Stromal cell of bone marrow (primary cell): ENCODE data around the gene FXYD6.

Experiments used
- DNase-seq: peaks from one replicate; pipeline ENCODE4 v3.0.0-alpha.2; 2012; ENCODE audit warnings: low read depth

The FXYD6 gene

GRCh38 chr11:117885777-117886176, 9.3 kb upstream of the FXYD6 start:
- DNase-seq = no peak

GRCh38 chr11:117884994-117885393, 8.5 kb upstream of the FXYD6 start:
- peak; percentile 14 for DNase-seq

DNA sequence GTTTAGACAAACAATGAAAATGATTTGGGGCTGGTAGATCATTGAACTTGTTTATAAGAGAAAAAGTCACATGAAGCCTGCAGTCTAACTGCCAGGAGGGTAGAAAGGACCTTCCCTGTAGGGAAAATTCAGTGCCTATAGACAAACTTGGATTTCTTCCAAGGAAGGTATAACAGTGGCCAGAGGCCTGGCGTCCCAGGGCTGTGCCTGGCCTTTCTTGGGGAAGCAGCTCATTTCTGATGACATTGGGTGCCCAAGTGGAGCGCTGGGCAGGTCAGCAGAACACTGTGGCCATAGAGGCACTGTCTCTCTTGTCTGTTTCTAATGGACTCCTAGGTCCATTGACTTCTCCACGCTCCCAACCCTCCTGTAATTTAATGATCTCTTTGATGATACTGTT, 6.6 kb upstream of the FXYD6 start:
- no peak for DNase-seq

GRCh38 chr11:117882311-117882905, 6.0 kb upstream of the FXYD6 start:
- DNase-seq = no peak

DNA sequence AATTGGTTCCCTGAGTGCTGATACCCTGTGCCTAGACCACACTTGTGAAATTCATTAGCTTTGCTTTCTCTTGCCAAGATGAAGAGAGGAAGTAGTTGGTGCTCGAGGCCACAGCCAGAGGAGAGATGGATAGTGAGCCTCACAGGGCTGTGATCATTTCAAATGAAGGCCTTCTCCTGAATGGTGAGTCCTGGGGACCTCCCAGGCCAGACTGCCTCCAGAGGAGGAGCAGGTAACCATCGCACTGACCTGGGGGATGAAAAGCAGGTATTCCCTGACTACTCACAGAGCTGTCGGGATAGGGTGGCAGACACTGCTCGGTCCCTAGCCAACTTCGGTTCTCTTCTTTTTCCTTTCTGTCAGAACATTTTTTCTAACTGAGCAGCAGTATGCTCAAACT, 4.8 kb upstream of the FXYD6 start:
- no peak for DNase-seq

DNA sequence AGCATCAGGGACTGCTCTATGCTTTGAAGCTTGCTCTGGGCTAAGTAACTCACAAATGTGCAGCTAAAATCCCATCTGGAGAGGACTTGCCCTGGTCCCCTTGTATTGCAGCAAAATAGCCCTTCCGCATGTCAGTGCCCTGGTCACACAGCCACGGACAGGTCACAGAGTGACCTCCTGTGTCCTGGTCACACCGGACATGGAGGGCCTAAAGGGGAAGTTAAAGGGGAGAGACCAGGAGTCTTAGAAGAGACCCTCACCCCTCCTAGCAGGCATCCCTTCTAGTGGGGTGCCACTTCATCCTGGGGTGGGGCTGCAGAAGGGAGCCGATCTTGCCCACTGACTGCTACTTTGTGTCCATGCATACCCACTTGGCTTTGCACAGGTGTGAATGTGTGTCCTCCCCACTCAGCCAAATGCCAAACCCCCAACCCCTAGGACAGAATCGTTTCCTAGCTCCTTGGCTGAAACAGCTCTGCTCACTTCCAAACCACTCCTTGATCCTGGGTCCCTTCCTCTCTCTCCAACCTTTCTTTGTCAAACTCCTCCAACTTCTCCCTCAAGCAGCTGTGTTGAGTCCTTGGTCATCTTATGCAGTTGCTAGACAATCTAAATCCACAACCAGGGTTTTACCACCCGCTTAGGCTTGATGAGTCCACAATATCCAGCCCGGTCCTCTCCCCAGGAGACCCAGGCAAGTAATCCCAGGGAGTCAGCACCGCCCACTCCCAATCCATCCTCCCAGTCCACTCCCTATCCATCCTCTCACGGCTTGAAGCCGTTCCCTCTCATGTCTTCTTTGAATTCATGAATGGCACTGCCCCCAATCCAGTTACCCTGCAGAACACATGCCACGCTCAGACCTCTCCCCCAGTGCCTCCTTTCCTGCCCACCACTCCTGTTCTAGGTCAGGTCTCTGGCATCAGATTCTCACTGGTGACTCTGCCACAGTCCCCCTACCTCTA, 3.3 kb upstream of the FXYD6 start:
- no peak for DNase-seq

DNA sequence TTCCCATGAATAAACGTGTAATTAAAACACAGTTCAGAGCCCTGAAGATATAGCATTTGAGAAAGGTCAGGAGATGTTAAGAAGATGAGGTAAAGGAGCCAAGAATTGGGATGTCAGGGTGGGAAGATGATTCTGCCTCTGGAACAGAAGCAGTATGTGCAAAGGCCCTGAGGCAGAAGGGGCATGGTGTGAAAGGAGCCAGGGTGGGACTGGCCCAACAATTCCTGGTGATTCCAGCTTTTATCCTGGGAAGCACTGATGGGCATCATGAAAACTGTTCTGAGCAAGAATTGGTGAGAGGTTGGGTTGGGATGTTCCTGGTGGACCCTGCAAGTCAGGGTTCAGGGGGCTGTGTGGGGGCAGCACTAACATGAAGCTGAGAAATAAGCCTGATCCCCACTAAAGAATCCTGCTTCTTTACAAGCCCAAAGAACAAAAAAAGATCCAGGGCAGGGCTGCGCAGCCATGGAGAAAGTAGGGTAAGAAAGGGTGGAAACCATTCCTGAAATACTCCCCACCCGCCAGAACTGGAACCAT, 2.5 kb upstream of the FXYD6 start:
- no peak for DNase-seq

DNA sequence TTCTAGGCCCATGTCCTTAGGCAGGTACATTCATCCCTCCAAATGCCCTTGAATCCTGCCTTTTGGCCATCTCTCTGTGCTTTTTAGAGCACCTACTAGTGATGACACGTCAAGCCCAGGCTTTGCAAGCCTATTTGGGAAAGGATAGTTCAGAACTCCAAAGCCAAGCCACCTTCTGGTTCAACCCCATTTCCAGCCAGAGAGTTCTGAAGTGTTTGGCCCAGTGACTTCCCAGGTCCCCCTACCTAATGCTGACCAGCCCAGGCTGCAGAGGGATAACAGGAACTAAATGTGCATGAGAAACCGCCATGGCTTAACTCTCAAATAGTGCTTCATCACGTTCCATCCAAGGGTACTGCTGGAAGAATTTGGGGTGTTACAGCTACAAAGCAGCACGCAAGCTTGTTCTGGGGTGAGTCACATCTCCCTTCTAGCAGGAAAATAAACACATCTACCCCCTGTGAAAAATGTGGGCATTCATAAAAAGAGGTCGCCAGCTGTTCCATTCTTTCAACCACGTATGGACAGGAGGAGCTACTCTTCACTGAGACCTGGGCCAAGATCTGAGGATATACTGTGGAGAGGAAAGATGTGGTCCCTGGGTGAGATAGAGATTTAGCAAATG, 2.0 kb upstream of the FXYD6 start:
- no peak for DNase-seq

- no peak for DNase-seq
These were observed 794 bp upstream of the FXYD6 start for GRCh38 chr11:117877120-117877784.

DNA sequence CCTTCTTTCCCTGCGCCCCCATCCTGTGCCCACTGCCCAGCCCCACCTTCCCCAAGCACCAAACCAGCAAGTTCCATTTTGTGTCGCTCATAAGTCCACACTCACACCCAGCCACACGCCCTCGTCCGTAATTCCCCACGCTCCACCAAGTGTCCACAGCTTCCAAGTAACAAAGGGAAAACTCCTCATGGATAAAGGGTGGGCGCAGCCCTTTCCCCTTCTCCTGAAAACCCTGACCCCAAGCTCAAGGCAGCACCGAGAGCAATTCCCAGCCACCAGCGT, 458 bp downstream of the FXYD6 start:
- no peak for DNase-seq

GRCh38 chr11:117875382-117876058, 938 bp downstream of the FXYD6 start:
- DNase-seq = no peak

DNA sequence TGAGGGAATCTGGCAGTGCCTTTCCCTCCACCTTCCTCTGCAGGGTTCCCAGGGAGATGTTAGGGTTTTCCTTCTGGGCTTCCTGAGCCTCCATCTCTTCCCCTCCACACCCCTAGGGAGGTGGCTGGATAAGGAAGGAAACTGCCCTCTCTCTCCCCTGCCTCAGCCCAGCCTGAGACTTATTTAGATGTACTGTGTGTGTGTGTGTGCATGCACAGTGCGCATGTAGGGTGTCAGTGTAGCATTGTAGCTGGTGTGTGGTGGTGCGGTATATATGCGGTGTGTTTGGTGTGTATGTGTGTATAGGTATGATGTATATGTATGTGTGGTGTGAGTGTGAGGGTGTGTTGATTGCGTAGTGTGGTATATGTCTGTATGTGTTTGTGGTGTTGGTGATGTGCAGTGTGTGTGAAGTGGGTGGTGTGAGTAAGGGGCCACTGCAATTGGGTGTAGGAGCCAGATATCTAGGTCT, 1.5 kb downstream of the FXYD6 start:
- no peak for DNase-seq

DNA sequence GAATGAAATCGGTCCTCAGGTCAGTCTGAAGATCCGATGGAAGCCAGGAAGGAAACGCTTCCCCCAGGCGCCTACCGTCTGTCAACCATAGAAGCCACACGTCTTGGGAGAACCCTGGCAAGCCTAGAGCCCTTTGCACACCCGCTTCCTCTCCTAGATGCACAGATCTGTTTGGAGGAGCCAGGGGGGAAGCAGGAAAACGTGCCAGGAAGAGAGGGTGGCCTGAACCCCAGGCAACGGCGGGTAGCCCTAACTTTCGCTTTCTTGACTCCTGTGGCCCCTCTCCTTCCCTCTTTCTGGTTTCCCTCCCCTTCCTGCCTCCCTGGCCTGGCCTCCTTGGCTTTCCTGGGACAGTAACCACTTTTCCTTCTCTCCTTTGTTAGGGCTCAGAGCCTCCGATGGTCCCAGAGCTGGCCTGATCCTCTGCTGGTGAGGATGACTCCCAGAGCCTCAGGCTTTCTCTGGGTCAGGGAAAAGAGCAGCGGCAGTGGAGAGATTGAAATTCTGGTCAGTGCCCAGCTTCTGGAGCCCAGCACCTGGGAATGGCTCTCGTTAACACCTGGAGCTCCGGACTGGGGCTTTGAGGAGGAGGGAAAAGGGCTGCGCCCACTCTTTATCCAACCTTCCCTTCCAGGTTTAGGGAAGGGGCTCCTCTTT, 2.1 kb downstream of the FXYD6 start:
- no peak for DNase-seq

DNA sequence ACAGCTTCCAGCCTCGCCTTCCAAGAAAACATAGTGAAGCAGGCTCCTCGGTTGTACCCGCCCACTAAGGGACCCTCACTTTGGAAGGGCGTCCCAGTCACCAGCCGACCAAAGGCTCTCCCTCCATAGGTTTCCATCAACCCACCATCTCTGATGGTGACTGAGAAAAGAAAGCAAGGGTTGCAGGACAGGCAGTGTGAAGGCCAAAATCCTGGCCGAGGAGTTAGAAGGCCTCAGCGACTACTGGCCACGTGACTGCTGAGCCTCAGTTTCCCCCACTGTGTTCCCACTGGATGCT, 2.7 kb downstream of the FXYD6 start:
- no peak for DNase-seq

GRCh38 chr11:117872975-117873827, 3.3 kb downstream of the FXYD6 start:
- no peak for DNase-seq

- no peak for DNase-seq
These were observed 4.0 kb downstream of the FXYD6 start for GRCh38 chr11:117872420-117872961.

GRCh38 chr11:117871784-117872183, 4.7 kb downstream of the FXYD6 start:
- DNase-seq = no peak

DNA sequence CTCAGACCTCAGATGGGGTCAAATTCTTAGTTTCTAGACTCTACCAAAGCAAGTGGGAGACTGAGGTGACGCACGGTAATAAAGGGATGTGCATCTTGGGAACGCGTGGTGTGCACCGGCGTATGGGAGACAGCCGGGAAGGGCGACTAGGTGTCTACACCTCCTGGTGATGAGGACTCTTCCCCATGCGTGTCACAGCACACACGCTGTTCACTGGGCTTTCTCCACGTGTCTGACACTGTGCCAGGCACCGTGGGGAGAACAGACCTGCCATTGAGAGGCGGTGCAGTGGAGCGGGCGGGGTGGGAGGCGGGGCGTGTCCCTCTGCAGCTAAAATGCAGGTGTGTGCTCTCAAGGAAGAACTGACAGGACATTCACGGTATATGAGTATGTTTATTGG, 5.3 kb downstream of the FXYD6 start:
- DNase-seq = no peak

GRCh38 chr11:117870103-117870952, 6.1 kb downstream of the FXYD6 start:
- DNase-seq = no peak
